Gastroesophageal sphincter (tissue), 4 donors: ENCODE results near the gene HOXA6. TPM values are rescaled to one million over a fixed set of nuclear protein-coding genes. Genes with fewer than 3 reads are reported as not detected.
A peak's percentile ranks its signal among the peaks of the same experiment; 100 is the strongest.

Experiments used
- ATAC-seq: fragments of 150-250 bp; one replicate; pipeline ENCODE4 v1.9.1; 2016; ENCODE audit warnings: mild to moderate bottlenecking, moderate library complexity
- H3K27ac ChIP-seq, 4 donors: fragments of 200-600 bp; sonication (generic) in 3 of 4; 1 replicate in 3 of 4; 2 replicates in 1 of 4; pipeline ENCODE4 v1.5.1; 2016 to 2019
- H3K27me3 ChIP-seq: fragments of 200-600 bp; sonication (generic); one replicate; pipeline ENCODE4 v1.5.1; 2019
- H3K36me3 ChIP-seq, 2 donors: fragments of 200-600 bp; sonication (generic); one replicate each; pipeline ENCODE4 v1.5.1; 2019; ENCODE audit warnings: control low read depth in 1 of 2
- H3K4me1 ChIP-seq, 3 donors: fragments of 200-600 bp; sonication (generic); 1 replicate in 2 of 3; 2 replicates in 1 of 3; pipeline ENCODE4 v1.5.1; 2016 to 2019; ENCODE audit warnings: control low read depth in 2 of 3
- H3K4me3 ChIP-seq, 2 donors: fragments of 200-600 bp; sonication (generic); one replicate each; pipeline ENCODE4 v1.5.1; 2019; ENCODE audit warnings: mild to moderate bottlenecking in 1 of 2, moderate library complexity in 1 of 2
- H3K9me3 ChIP-seq, 3 donors: fragments of 200-600 bp; sonication (generic); one replicate each; pipeline ENCODE4 v1.5.1; 2017 to 2019; ENCODE audit warnings: control low read depth in 2 of 3
- EP300 ChIP-seq: sonication (generic); formaldehyde crosslinking; IDR thresholded peaks from one replicate; pipeline ENCODE4 v1.6.1; 2017; ENCODE audit warnings: antibody characterized with exemption, mild to moderate bottlenecking
- POLR2A ChIP-seq, 2 donors: fragments of 450-650 bp; IDR thresholded peaks; one replicate each; pipeline ENCODE4 v1.6.1; 2017; ENCODE audit warnings: antibody characterized with exemption in 2 of 2, mild to moderate bottlenecking in 2 of 2, moderate library complexity in 1 of 2
- POLR2AphosphoS5 ChIP-seq: sonication (generic); formaldehyde crosslinking; IDR thresholded peaks from one replicate; pipeline ENCODE4 v1.6.1; 2017; ENCODE audit warnings: antibody characterized with exemption
- WGBS, 2 donors: methylation state at CpG; one replicate each; pipeline ENCODE4 v1.1.5; 2018; ENCODE audit warnings: low coverage in 1 of 2; 5-methylcytosine and 5-hydroxymethylcytosine counted together
- total RNA-seq, 4 donors: library from RNA; depleted of rRNA; stranded (reverse); fragments of >200 nt; gene quantifications; one replicate each; pipeline ENCODE4 v1.1.0, GENCODE V29; 2016
- TF ChIP-seq, protein P1 (sequence below), 4 experiments: fragments of 200-600 bp in 2 of 4; fragments of 450-650 bp in 2 of 4; sonication (generic) in 1 of 4; IDR thresholded peaks; one replicate each; pipeline ENCODE4 v1.5.1; 2017 to 2019; ENCODE audit warnings: antibody characterized with exemption in 4 of 4, mild to moderate bottlenecking in 2 of 4, moderate library complexity in 2 of 4

Gene HOXA6
- total RNA-seq, 4 donors from 2014 or later, result 0.46 to 12.7 TPM; not detected in 2

DNA sequence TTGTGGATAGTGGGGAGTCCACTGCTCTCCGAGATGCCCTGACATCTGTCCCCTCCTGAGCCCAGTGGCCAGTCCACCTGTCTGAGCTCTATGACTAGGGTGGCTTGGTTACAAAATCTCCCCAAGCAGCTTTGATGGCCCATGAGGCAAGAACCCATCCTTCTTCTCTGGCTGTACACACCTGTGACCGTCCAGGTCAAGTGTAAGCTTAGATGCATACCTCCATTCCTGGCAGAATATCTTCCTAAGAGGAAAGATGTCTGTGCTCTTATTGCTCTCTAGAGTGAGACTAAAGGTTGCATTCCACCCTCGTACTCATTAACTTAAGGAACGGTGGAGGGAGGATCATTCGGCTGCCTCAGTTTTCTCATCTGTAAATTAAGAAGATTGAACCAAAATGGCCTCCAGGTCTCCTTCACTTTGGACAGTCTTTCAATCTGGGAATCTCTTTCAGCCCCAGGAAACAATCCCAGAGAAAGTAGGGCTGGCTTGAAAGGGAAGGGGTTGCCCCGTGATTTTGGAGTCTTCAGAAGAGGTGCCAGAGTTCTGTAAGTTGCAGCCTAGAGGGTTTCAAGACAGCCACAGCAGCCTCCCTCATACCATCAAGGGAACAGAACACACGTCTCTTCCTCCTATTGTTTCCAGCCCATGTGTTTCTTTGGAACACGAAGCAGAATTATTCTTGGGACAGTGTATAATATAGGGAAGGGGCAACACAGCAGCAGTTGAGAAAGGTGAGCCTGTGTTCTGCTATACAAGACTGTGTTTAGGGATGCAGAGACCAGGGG, 22.5 kb downstream of the HOXA6 start:
- Histone ChIP-seq H3K27me3 (no peaks in the 10 kb centered on the region), H3K9me3 (no peaks in the 10 kb centered on the region), H3K36me3 (no peaks in the 10 kb centered on the region), H3K4me3 (peak overlapping the region in 1 of 2 donors; percentile 54), H3K27ac (peak overlapping the region; percentile 90 to 99 (median 98)), H3K4me1 (peaks cover 5 to 86% (median 28%) of the 10 kb centered on the region in 3 donors)
- no peak for ATAC-seq
- TF ChIP-seq POLR2A (IDR thresholded peaks at IDR 0.05), result no peak
- no peak for TF ChIP-seq EP300
- TF ChIP-seq, protein P1, sequence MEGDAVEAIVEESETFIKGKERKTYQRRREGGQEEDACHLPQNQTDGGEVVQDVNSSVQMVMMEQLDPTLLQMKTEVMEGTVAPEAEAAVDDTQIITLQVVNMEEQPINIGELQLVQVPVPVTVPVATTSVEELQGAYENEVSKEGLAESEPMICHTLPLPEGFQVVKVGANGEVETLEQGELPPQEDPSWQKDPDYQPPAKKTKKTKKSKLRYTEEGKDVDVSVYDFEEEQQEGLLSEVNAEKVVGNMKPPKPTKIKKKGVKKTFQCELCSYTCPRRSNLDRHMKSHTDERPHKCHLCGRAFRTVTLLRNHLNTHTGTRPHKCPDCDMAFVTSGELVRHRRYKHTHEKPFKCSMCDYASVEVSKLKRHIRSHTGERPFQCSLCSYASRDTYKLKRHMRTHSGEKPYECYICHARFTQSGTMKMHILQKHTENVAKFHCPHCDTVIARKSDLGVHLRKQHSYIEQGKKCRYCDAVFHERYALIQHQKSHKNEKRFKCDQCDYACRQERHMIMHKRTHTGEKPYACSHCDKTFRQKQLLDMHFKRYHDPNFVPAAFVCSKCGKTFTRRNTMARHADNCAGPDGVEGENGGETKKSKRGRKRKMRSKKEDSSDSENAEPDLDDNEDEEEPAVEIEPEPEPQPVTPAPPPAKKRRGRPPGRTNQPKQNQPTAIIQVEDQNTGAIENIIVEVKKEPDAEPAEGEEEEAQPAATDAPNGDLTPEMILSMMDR (IDR thresholded peaks at IDR 0.05), result no peak
- WGBS, 2 donors, result 43 to 45% methylated on average over 4 to 6 of the region's 8 CpGs

DNA sequence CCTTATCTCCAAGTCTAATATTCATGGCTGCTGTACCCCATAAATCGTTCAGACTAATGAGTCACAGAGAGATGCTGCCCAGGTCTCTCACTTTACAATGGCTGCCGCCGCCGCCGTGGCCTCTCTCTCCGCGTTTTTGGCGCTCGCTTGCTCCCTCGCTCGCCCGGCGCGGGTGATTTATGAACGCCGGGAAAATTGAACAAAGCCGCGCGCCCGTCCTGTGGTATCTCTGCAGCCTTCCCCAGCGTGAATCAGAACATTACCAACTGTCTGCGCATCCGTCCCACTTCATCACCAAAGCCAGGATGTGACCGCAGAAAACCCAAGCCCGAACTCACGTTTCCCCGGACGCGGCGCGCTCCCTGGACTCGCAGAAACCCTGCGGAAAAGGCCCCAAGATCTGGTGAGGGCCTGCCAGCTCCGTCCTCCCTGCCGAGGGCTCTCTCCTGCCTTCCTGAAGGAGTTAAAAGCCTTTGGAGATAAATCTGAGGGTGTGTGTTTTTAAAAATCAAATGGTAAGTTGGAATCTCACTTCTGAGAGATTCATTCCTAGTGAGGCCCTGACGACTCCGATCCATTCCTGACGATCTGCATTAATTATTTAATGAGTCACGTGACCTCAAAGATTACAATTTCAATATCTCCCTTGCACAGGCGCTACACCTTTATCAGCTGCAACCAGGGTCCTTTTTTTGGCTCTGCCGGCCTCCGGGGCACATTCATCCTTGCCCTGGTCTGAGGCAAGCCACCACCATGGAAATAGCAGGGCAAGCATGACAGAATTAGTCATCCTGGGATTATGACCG, 23.3 kb downstream of the HOXA6 start:
- Histone ChIP-seq H3K4me3 (peak overlapping the region; percentile 50 to 54), H3K4me1 (peaks cover 5 to 89% (median 35%) of the 10 kb centered on the region in 3 donors), H3K9me3 (no peaks in the 10 kb centered on the region), H3K27ac (peak overlapping the region; percentile 90 to 99 (median 98)), H3K27me3 (no peaks in the 10 kb centered on the region), H3K36me3 (no peaks in the 10 kb centered on the region)
- peak; percentile 41 for ATAC-seq
- WGBS, 2 donors, result 10 to 24% methylated on average over 6 to 13 of the region's 43 CpGs
- TF ChIP-seq POLR2A (IDR thresholded peaks at IDR 0.05), result peak in 1 of 2 donors; percentile 21
- TF ChIP-seq EP300, result no peak
- peak; percentile 72 for TF ChIP-seq POLR2AphosphoS5

- Histone ChIP-seq H3K9me3 (no peaks in the 10 kb centered on the region), H3K4me3 (peak overlapping the region; percentile 50 to 54), H3K27me3 (no peaks in the 10 kb centered on the region), H3K4me1 (peaks cover 4 to 89% (median 34%) of the 10 kb centered on the region in 3 donors), H3K36me3 (no peaks in the 10 kb centered on the region), H3K27ac (peak overlapping the region; percentile 90 to 99 (median 98))
- 14 to 20% methylated on average over 8 to 9 of the region's 26 CpGs for WGBS, 2 donors
- no peak for TF ChIP-seq POLR2AphosphoS5
- no peak for TF ChIP-seq POLR2A (IDR thresholded peaks at IDR 0.05)
- TF ChIP-seq, protein P1 (IDR thresholded peaks at IDR 0.05), result no peak
- TF ChIP-seq EP300, result no peak
- ATAC-seq, result no peak
Measured at GRCh38 chr7:27123477-27124053, 24.0 kb downstream of the HOXA6 start.

- Histone ChIP-seq H3K27ac (peak overlapping the region; percentile 90 to 99 (median 98)), H3K4me3 (peak overlapping the region; percentile 50 to 54), H3K9me3 (no peaks in the 10 kb centered on the region), H3K36me3 (no peaks in the 10 kb centered on the region), H3K4me1 (peaks cover 2 to 89% (median 35%) of the 10 kb centered on the region in 3 donors), H3K27me3 (no peaks in the 10 kb centered on the region)
- peak; percentile 7 for ATAC-seq
- TF ChIP-seq EP300 (no peak), POLR2A (IDR thresholded peaks at IDR 0.05) (no peak), POLR2AphosphoS5 (no peak)
- TF ChIP-seq, protein P1 (IDR thresholded peaks at IDR 0.05), result peak in 1 of 4 experiments; percentile 29
- 0 to 27% methylated on average over 4 to 6 of the region's 14 CpGs for WGBS, 2 donors
Measured at GRCh38 chr7:27123007-27123476, 24.5 kb downstream of the HOXA6 start.
